NCI-H69 (cell line): ENCODE measurements around the gene LMCD1.

Experiments used
- DNase-seq: peaks from one replicate; lab custom pipeline; 2025; lab: John Stamatoyannopoulos, UW

Gene LMCD1

DNA sequence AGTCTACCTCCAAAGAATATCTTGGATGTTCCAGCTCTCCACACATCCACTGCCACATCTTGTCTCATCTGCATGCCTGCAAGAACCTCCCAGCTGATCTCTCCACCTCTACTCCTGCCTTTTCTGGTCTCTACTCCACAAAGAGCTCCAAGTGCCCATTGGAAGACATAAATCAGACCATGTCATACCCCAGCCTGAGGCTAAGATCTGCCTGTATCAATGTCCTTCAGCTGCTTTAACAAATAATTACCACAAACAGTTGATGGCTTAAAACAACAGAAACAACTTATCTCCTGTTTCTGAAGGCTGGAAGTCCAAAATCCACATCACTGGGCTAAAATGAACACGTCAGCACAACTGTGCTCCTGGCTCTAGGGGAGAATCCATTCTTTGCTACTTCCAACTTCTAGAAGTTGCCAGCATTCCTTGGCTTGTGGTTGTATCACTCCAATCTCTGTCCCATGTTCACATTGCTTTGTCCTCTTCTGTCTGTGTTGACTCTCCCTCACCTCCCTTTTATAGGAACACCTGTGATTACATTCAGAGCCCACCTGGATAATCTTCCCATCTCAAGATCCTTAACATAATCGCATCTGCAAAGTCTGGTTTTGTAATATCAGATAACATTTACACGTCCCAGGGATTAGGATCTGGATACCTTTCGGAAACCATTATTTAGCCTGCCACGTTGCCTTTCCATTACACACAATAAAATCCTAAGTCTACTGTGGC, 17.0 kb upstream of the LMCD1 start:
- no peak for DNase-seq

DNA sequence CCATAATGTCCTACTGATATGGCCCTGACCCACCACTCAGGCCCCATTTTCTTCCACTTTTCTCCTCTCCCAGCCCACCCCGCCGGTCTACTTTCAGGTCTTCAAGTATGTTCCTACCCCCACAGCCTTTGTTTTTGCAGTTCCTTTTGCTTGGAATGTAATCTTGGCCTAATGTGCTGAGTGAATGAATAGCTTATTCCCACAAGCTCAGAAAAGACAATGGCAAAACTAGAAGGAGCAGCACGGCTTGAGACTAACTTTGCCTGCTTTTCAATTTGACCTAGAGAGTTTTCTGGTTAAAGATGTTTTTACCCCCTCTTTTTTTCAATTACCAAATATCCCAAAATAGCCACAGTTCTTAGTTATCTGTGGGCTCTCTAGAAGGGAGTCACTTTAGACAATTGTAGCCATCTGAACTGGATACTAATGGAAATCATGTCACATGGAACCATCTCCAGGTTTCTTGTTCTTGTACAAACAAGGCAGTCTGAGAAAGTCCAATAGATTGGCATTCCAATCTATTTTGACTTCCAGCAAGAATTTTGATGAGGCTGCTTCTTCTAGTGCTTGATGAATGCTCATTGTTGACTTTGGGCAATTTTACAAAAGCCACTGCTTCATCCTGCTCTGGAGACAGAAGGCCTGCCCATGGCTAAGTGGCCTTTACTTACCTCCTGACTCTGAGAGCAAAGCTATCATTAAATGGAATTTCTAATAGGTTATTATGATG, 16.3 kb upstream of the LMCD1 start:
- no peak for DNase-seq

DNA sequence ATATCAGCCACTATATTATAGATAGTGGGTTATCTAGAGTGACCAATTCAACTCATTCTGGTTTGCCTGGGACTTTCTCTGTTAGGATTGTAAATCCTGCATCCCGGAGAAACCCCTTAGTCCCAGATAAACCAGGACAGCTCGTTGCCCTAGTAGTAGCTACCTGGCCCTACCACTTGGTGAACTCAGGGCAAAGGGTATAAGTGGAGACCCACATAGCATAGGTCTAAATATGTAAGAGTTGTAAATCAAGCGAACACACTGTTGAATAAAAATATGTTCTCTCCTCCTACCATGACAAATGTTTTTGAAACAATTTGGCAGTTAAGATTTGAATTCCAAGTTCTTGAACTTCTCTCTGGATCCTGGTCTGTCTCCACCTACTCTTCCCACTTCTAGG, 15.7 kb upstream of the LMCD1 start:
- no peak for DNase-seq

DNA sequence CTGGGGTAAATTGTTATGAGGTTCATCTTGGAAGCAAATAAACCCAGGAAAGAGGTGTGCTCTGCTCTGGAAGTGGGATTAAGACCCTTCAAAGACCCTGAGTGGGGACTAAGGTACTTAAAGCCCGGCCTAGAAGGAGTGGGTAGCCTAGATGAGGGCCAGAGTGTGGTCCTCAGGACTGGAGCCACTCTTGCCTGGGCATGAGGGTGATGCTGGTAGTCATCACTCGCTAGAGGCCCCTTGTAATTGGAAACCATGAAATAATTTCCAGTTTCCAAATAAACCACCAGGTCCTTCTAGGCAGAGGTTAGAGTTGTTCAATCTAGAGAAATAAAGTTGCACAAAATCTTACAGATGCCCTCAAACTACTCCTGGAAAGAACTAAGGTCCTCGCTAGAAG, 15.2 kb upstream of the LMCD1 start:
- DNase-seq = no peak

DNA sequence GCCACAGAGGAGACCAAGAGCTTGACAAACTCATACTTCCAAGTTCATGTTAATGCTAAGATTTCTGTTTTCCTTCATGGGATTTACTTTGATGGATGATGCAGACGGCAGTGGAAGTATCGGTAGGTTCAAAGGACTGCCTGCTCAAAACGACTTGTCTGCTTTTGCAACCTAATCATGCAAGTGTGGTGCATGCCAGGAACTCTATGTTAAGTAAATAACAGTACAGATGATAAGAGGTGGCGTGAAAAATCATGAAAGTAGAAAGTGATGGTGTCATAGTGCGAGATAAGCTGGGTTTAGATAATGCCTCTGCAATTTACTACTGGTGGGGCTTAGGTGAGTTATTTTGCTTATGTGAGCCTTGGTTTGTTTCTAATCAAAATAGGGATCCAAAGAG, 14.7 kb upstream of the LMCD1 start:
- DNase-seq = no peak

DNA sequence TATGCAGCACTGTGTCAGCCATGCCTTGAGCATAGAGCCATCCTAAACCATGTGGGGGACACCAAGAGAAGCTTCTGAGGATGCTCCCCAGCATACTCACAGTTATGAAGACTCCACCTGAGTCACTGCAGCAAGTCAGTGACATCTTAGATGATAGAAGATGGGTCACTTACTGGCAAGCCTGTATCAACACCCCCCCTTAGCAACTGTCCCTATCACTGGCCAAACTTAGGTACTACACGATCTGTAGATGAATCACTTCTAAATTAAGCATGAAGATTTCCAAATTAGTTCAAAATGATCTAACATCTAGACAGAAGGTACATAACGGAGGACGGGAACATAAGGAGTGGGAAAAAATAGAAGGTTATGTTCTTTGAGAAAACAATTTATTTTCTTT, 13.2 kb upstream of the LMCD1 start:
- DNase-seq = no peak

DNA sequence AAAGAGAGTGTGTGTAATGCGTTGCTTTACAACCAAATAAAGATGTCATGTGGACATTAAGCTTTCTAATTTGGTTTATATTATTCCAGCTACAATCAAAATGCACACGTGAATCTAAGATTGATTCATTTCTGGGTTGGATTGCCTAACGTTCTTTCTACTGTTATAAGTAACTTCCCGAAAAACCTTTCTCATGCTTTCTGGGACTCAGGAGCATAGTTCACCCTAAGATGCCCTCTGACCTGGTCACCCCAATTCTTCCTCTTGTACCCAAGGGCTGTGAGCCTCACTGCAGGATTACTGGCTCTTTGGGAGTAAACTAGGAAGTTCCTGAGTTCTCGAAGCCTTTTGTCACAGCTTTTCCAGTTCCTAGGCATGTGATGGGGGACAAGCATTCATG, 12.7 kb upstream of the LMCD1 start:
- DNase-seq = no peak

DNA sequence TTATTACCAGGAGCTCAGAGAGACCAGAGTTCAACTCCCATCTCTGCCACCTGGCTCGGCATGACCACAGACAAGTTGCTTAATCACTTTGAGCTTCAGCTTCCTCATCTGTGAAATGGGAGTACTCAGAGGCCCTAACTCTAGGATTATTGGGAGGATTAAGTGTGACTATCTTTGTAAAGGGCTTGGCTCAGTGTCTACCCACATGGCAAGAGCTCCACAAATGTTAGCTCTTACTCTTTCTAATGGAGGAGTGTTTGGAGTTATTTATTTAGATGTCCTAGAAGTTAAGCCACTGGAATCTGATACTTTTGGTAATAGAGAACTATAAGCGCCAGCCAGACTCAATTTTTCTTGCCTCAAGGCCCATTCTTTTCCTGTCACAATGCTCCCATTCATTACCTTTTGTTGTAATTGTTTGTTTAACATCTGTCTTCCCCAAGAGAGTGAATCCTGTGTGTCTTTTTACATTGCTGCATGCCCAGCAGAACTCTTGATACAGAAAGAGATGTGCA, 12.3 kb upstream of the LMCD1 start:
- peak; percentile 56 for DNase-seq

DNA sequence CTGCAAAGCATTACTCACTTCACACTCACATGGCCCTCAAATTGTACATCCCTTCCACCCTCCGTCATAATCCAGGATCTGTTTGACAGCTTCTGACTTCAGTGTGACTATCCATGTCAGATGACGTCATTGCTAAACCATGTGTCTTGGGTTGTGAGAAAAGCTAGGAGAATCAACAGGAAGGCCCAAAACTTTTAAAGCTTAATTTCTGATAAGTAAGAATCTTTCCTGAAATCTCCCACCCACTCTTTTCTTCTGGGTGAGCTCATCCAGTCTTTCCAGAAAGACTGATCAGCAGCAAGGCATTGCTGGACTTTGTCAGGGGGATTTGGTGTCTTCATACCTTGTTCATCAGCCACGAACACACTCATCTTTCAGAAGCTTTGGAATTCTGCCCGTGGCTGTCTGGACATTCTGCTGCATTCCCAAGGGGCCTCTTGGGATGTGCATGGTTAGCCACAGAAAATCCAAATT, 11.5 kb upstream of the LMCD1 start:
- DNase-seq = peak; percentile 15

DNA sequence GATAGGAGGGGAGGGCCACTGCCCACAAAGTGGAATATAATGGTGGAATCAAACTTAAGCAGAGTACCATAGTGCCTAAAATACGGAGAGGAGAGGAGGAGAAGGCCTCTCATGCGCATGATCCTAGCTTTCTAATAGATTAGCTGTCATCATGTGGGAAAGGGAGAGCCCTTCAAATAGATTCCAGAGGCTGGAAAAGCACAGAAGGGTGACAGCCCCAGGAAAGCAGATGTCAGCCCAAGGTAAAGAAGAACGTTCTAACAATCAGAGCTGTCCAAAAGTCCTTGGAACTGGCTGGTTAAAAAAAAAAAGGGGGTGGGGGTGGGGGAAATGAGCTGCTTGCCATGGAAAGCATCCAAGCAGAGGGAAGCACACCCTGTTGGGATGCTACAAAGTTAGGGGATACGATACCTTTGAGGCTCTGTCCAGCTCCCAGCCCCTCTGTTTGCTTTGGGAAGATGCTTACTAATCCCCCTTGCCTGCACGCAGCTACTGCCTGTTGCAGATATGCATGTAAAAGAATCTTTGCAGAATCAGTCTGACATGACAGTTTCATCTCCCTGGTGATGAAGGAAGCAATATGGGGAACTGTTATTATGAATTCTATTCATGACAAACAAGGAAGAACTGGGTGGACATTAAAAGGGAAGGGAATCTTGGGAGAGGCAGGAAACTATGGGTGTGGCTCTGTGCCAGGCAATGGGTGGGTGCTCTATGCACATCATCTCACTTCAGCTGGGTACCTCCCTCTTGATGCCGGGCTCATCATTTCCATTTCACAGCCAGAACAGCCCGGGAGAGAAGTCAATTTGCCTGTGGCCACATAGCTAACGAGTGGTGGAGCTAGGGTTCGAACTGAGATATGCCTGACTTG, 10.1 kb upstream of the LMCD1 start:
- peak; percentile 18 for DNase-seq

DNA sequence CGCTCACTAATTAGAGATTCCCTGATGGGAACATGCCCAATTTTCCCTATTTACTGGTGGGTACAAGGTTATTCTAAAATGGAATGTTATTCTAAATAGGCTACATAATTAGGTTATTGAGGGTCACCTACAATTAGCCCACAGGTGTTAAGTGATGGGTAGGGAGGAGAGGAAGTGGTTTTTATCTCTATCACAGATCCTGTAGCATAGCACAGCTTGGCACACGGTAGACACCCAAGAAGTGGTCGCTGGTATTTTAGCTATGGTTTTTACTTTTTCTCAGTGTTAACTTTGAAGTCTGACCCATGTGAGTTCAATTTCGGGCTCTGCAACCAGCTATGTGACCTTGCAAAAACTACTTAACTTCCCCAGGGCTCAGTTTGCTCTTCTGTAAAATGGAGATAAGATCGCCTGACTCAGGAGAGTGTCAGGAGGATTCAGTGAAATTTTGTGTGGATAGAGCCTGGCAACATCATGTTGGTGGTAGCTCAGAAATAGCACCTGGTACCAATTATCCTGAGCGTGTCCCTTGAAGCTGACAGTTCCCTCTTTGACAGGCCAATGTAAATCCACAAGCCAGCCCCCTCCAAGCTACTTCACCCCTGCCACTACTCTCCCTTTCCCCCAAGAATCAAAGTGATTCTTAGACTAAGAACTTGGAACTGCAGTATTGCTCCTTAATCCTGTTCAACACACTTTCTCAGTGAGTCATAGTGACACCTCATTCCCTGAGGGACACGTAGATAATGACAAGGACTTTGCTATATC, 8.7 kb upstream of the LMCD1 start:
- no peak for DNase-seq

DNA sequence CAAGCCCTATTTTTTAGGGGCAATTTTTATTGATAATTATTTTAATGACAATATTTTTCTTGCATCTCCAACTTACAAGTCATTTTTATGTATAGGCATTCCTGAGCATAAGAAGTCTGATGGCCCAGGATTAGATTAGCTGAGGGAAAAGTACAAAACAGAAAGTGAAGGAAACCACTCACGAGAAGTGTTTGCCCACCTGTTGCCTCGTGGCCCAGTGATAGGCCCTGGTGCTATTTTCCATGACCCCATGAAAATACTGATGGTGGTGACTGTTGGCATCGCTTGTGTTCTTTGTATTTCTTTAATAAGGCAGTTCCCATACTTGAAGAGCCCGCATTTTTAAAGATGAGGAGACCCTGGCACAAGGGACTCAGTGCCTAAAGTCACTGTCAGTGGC, 7.9 kb upstream of the LMCD1 start:
- DNase-seq = no peak

DNA sequence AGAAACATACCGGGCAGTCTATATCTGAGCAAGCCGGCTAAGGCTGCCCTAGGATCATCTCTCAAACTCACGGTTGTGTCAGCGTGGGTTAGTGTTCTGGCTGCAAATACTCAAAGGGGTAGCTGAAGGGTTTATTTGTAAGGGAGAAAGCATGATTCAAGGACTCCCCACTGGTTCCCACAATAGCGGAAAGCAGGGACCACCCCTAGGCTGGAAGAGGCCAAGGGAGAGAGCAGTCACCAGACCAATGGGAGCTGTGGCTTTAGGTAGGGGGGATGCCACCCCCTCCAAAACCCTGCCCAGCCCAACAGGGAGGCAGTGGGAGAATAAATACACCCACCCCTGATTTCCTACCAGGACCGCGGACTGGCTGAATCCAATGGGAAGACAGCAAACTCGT, 7.3 kb upstream of the LMCD1 start:
- DNase-seq = no peak

DNA sequence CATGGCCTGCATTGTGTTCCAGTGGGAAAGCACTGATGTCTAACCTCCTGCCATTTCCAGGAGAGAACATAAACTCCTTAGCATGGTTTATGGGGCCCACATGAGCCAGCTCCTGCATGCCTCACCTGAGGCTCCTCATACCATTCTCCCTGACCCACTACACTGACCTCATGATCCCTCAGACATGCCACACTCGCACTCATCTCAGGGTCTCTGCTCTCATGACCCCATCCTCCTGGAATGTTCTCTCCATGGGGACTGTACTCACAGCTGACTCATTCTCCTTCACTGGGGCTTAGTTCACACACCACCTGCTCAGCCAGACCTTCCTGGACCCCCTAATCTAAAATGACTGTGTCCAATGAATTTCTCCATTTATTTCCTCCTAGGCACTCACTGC, 4.0 kb upstream of the LMCD1 start:
- no peak for DNase-seq

DNA sequence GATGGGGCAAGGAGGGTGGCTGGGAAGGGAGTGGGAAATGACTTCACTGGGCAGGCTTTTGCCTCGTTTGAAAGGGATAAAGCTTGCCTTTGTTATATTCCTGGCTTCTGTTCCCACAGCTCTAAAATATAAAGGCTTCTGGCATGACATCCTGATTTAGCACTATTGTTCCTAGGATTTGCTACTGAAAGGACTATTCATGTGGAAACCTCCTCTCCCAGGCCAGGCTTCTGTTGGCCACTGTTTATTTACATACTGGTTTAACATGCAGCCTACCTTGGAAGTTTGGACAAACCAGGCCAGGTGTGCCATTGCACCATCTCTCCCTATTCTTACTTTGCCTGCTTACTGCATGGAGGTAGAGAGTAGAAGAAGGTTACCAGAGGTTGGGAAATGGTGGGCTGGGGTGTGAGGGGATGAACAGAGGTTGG, 2.4 kb upstream of the LMCD1 start:
- peak; percentile 9 for DNase-seq

DNA sequence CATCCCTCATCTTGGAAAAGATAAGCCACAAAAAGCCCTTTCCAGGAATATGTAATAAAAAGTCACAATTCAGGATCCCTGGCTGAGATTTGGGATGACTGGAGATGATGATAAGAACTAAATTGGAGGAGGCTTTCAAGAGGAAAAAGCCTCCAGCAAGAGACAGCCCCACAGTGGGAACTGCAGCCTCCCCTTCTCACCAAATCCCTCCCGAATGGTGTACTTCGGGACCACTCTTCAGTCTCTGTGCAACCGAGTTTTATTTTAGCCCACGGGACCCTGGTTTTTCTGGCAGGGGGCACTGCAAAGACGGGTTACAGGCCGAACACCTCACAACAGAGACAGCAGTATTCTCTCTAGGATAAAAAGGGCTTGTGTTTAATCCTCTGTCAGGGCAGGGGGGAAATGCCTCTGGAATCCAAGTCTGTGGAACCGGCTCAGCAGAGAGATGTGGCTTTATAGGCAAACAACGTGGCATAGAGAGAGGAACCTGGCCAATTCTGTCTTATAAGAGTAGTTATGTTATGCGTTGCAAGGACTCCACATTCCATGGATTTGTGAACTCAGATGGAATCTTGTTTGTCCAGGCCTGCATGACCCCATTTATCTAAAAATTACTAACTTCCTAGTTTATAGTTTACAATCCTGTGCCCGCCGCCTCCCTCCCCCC, 1.2 kb upstream of the LMCD1 start:
- DNase-seq = no peak

DNA sequence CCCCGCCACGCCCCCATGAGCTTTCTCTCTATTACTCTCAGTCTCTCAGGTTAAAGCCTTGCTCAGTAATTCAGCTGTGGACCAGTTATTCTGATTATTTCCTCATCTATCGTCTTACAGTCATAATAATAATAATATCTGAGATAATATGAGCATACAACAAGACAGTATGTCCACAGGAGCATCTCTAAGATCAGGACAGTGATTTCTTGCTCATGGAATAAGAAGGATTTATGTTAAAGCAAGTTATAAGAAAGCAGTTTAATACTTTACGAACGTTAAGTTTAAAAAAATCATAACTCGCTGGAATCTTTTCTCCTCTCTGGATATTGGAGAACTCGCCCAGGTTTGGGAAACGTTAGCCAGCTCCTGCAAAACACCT, 643 bp upstream of the LMCD1 start:
- no peak for DNase-seq

DNA sequence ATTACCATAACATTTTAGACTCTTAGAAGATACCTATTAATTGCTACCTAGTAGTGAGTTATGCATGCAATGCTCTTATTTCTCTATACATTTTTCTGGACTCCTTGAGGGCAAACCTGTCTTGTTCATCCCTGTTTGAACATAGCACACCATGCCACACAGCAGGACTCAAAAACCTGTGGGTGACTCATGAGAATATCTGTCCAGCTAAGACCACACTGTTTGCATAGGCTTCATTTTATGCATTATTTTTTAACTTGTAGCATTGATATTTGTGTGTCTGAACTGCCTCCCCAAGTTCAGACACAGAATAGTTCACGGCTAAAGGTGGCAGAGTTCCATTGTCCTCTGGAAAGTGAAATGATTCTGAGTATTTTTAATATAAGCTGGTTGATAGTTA, 1.8 kb downstream of the LMCD1 start:
- DNase-seq = peak; percentile 1

DNA sequence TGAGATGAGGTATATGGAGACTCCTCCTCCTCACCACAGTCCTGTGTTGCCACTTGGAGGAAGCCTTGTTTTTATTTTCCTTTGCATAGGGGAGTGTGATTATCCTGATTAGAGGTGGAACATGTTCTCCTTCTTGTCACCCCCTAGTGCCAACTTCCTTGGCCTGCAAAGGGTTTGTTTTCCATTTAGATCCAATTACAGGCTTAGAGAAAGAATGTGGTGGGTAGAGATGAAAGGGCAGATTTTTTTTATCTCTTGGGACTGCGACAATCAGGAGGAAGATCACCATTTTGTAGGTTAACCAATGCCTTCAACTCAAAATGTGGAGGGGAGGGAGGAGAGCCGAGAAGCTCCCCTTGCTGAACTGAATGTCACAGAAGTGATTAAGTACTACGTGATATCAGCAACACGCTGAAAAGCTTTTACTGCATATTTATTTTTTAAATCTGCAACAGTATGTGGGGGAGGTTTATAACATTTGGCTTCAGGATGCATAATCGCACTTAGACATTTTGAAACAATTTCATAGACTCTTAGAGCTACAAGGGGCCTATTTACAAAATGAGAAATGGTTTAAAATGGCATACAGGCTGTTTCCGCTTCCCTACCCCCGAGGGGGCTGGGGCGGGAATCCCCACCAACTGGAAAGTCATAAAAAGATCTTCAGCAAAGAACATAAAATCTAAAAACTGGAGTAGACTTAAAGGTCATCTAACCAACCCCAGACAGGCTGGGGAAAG, 2.4 kb downstream of the LMCD1 start:
- DNase-seq = peak; percentile 1

DNA sequence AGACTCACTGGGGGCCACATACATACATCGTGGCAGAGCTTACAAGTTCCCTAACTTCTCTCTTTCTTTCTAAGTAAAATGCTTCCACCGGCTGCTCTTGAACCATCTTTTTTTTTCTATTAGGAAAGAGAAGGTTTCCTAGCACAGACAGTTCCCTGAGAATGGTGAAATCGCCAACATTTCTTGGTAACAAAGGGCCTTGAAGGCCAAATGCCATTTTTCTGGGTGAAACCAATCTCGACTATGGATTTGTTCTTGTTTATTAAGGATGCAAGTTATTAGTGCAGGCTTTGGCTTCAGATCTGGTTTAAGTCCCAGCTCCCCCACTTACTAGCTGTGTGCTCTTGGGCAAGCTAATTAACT, 3.0 kb downstream of the LMCD1 start:
- DNase-seq = no peak

DNA sequence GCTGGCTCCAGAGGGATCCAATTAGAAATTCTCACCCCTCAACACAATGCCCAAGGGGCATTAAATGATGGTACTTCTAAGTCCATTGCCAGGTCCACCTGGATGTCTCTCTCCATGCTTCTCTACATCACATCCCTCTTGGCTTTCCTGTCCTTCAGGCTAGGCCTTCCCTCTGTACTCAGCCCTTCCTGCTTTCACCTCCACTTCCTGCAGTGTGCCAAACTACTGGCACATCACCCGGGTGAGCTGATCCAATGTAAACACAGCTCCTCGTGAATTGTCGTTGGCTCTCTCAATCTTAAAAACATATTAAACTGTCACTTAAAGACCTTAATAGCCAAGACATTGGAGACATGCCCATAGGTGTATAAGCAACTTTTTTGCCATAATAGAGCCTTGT, 4.0 kb downstream of the LMCD1 start:
- peak; percentile 54 for DNase-seq
